Colonic mucosa (tissue), 4 donors: ENCODE data around the gene PRSS22. TPM values are rescaled to one million over a fixed set of nuclear protein-coding genes. Genes with fewer than 3 reads are reported as not detected.

Experiments
- DNase-seq: peaks from one replicate; pipeline ENCODE4 v3.0.0-alpha.2; 2020
- H3K27ac ChIP-seq: fragments of 200-600 bp; one replicate; pipeline ENCODE4 v1.8.0; 2021
- H3K27me3 ChIP-seq: fragments of 200-600 bp; one replicate; pipeline ENCODE4 v1.8.0; 2021
- H3K36me3 ChIP-seq: fragments of 200-600 bp; one replicate; pipeline ENCODE4 v1.8.0; 2021
- H3K4me1 ChIP-seq: fragments of 200-600 bp; one replicate; pipeline ENCODE4 v1.8.0; 2021; ENCODE audit warnings: mild to moderate bottlenecking
- H3K4me3 ChIP-seq: fragments of 200-600 bp; one replicate; pipeline ENCODE4 v1.8.0; 2021
- H3K9ac ChIP-seq, 2 donors: one replicate each; pipeline ENCODE4 v1.7.0; 2013; ENCODE audit warnings: control low read depth in 2 of 2, low read depth in 2 of 2, low read length in 2 of 2
- H3K9me3 ChIP-seq: fragments of 200-600 bp; one replicate; pipeline ENCODE4 v1.8.0; 2021
- intact Hi-C: fragments of 100-400 bp; cut with DNase I; formaldehyde crosslinking; loops from one replicate; pipeline ENCODE4 v1.14.1; 2022
- total RNA-seq, 2 donors: library from RNA; stranded (reverse); fragmentation: NEBNext Ultra II Directional in 1 of 2; extraction: Animal tissue kit (Norgen Biotek cat#: 25700) in 1 of 2; gene quantifications; one replicate each; pipeline ENCODE4 v1.2.1, GENCODE V29; 2021
- TF ChIP-seq, protein P1 (sequence below): fragments of 200-600 bp; IDR thresholded peaks from one replicate; pipeline ENCODE4 v1.8.0; 2022; ENCODE audit warnings: antibody characterized with exemption, mild to moderate bottlenecking
- donor health status: healthy.
- donor health status: DM: no; HTN: no; CAD: no.
- donor health status: DM: no; HTN: no; CAD: no.

The PRSS22 gene
- total RNA-seq, 2 donors from 2014 or later: 6.1 to 6.7 TPM

DNA sequence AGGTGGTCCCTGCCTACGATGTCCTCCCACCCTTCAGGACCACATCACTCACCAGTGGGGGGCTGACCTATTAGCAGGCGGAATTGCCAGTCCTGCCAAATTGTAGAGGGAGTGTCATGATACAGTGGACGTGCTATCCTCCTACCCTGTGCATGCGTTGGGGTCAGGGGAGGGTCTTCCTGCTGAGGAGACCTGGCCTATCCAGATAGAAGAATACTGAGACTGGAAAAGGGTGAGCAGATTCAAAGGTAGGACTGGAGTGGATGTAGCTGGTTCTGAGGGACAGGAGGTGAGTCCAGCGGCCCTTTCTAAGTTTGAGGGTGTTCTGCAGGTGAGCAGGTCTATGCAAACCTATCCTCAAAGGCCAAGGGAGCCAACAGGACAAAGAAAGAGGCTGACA lies 51.7 kb downstream of the PRSS22 start:
- Histone ChIP-seq H3K27me3 (no peaks in the 10 kb centered on the region), H3K36me3 (no peaks in the 10 kb centered on the region), H3K9me3 (no peaks in the 10 kb centered on the region), H3K27ac (no peak overlapping the region), H3K9ac (no peak overlapping the region), H3K4me1 (no peaks in the 10 kb centered on the region), H3K4me3 (no peak overlapping the region)
- TF ChIP-seq, protein P1, sequence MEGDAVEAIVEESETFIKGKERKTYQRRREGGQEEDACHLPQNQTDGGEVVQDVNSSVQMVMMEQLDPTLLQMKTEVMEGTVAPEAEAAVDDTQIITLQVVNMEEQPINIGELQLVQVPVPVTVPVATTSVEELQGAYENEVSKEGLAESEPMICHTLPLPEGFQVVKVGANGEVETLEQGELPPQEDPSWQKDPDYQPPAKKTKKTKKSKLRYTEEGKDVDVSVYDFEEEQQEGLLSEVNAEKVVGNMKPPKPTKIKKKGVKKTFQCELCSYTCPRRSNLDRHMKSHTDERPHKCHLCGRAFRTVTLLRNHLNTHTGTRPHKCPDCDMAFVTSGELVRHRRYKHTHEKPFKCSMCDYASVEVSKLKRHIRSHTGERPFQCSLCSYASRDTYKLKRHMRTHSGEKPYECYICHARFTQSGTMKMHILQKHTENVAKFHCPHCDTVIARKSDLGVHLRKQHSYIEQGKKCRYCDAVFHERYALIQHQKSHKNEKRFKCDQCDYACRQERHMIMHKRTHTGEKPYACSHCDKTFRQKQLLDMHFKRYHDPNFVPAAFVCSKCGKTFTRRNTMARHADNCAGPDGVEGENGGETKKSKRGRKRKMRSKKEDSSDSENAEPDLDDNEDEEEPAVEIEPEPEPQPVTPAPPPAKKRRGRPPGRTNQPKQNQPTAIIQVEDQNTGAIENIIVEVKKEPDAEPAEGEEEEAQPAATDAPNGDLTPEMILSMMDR: no peak
- intact Hi-C loops: no loop called here
- no peak for DNase-seq

DNA sequence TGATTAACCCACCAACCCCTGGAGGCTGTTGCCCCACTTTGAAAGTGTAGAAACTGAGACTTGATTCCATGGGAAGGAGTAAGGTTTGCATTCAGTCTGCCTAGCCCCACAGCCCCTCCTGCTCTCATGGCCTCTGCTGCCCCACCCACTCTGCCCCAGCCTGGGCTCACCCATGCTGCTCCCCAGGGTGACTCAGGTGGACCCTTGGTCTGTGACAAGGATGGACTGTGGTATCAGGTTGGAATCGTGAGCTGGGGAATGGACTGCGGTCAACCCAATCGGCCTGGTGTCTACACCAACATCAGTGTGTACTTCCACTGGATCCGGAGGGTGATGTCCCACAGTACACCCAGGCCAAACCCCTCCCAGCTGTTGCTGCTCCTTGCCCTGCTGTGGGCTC lies 53.2 kb downstream of the PRSS22 start:
- no peaks in the 10 kb centered on the region for H3K27me3 ChIP-seq
- no peaks in the 10 kb centered on the region for H3K9me3 ChIP-seq
- H3K4me3 ChIP-seq: no peak overlapping the region
- H3K27ac ChIP-seq: no peak overlapping the region
- no peaks in the 10 kb centered on the region for H3K36me3 ChIP-seq
- no peaks in the 10 kb centered on the region for H3K4me1 ChIP-seq
- intact Hi-C loops: no loop called here
- DNase-seq: no peak
- no peak overlapping the region for H3K9ac ChIP-seq
- TF ChIP-seq, protein P1: no peak

DNA sequence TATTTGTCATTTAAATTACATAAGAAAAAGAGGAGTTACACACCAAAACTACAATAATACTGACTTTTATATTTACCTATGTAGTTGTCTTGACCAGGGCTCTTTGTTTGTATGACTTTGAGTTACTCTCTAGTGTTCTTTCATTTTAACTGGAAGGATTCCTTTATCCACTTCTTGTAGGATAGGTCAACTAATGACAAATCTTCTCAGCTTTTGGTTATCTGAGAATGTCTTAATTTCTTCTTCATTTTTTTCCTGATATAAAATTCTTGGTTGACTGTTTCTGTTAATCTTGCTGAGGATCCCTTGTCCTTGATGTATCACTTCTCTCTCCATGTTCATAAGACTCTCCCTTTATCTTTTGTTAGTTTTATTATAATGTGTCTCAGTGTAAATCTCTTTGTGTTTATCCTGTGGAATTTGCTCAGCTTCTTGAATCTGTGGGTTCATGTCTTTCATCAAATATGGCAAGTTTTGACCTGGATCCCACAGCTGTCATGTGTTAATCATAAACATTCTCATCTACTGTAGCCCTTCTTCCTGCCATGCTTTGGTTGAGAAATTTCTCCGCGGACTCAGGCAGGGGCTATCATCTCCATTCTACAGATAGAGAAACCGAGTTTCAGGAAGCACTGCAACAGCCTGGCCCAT lies 54.3 kb downstream of the PRSS22 start:
- no peak for DNase-seq
- no peaks in the 10 kb centered on the region for H3K4me1 ChIP-seq
- H3K4me3 ChIP-seq: no peak overlapping the region
- TF ChIP-seq, protein P1: no peak
- H3K27me3 ChIP-seq: no peaks in the 10 kb centered on the region
- H3K9ac ChIP-seq: no peak overlapping the region
- H3K36me3 ChIP-seq: no peaks in the 10 kb centered on the region
- no peak overlapping the region for H3K27ac ChIP-seq
- H3K9me3 ChIP-seq: no peaks in the 10 kb centered on the region
- intact Hi-C loops: no loop called here

Other genes starting within 250 kb of the PRSS22 start
- 10 to 100 TPM; 45.2 to 88.3 TPM for gene KCTD5, start 175.6 kb downstream of the PRSS22 start, total RNA-seq
- gene PRSS27, start 137.9 kb downstream of the PRSS22 start, total RNA-seq: under 1 TPM; 0.15 to 0.56 TPM
- 100 to 1,000 TPM; 377 to 539 TPM for gene SRRM2, start 105.5 kb downstream of the PRSS22 start, total RNA-seq
- 100 to 1,000 TPM; 230 to 333 TPM for gene ELOB, start 80.9 kb downstream of the PRSS22 start, total RNA-seq
- gene PRSS33, start 70.6 kb downstream of the PRSS22 start, total RNA-seq: not detected
- gene PRSS41, start 59.7 kb downstream of the PRSS22 start, total RNA-seq: not detected
- 1 to 10 TPM; 1.1 to 2.6 TPM for gene PRSS21, start 40.9 kb downstream of the PRSS22 start, total RNA-seq
- gene ZG16B, start 27.9 kb downstream of the PRSS22 start, total RNA-seq: 10 to 100 TPM; 34.1 to 62.1 TPM
- gene FLYWCH2, start 25.0 kb upstream of the PRSS22 start, total RNA-seq: 10 to 100 TPM; 16.2 to 24.8 TPM
- gene FLYWCH1, start 53.8 kb upstream of the PRSS22 start, total RNA-seq: 10 to 100 TPM; 18.5 to 28.4 TPM
- gene KREMEN2, start 106.1 kb upstream of the PRSS22 start, total RNA-seq: 1 to 10 TPM; 1.4 to 1.5 TPM
- gene PAQR4, start 111.2 kb upstream of the PRSS22 start, total RNA-seq: 10 to 100 TPM; 14.0 to 42.3 TPM
- gene PKMYT1, start 122.3 kb upstream of the PRSS22 start, total RNA-seq: 10 to 100 TPM in 1 of 2 donors, 1 to 10 TPM in 1; 9.5 to 76.6 TPM
- gene CLDN9, start 154.8 kb upstream of the PRSS22 start, total RNA-seq: under 1 TPM; 0.35 to 0.67 TPM
- gene CLDN6, start 160.0 kb upstream of the PRSS22 start, total RNA-seq: 1 to 10 TPM in 1 of 2 donors, not detected in 1; 1.2 TPM
- gene TNFRSF12A, start 162.2 kb upstream of the PRSS22 start, total RNA-seq: 10 to 100 TPM; 11.6 to 27.3 TPM
- gene HCFC1R1, start 165.8 kb upstream of the PRSS22 start, total RNA-seq: 10 to 100 TPM; 28.7 to 30.0 TPM
- gene THOC6, start 165.9 kb upstream of the PRSS22 start, total RNA-seq: 10 to 100 TPM; 27.4 to 45.8 TPM
- 10 to 100 TPM; 56.6 to 83.9 TPM for gene BICDL2, start 178.8 kb upstream of the PRSS22 start, total RNA-seq
- under 1 TPM; 0.44 to 0.88 TPM for gene MMP25, start 188.4 kb upstream of the PRSS22 start, total RNA-seq
- 100 to 1,000 TPM; 256 to 329 TPM for gene IL32, start 207.5 kb upstream of the PRSS22 start, total RNA-seq
- under 1 TPM in 1 of 2 donors, not detected in 1; 0.86 TPM for gene ZSCAN10, start 241.1 kb upstream of the PRSS22 start, total RNA-seq